Right ventricle myocardium inferior (tissue), 1 donor: ENCODE data around the gene OR7C1. TPM values are rescaled to one million over a fixed set of nuclear protein-coding genes. Genes with fewer than 3 reads are reported as not detected.
"Not testable (repeated sequence)": the region's sequence is repeated elsewhere in the genome, so short reads cannot be mapped to it uniquely, and the experiment has no call there.

ENCODE experiments used
- ATAC-seq: fragments of 200-7000 bp; cut with Tn5 transposase; one replicate; pipeline ENCODE4 v1.9.1; 2020; ENCODE audit warnings: mild to moderate bottlenecking, moderate library complexity
- DNase-seq: peaks from one replicate; pipeline ENCODE4 v3.0.0; 2021; ENCODE audit errors: missing footprints
- intact Hi-C: fragments of 100-400 bp; cut with DNase I; formaldehyde crosslinking; loops from one replicate; pipeline ENCODE4 v1.11.0; 2022
- total RNA-seq: library from RNA; stranded (reverse); fragmentation: NEBNext Ultra II Directional; extraction: Animal tissue kit (Norgen Biotek cat#: 25700); gene quantifications from one replicate; pipeline ENCODE4 v1.2.1, GENCODE V29; 2021
- donor health status: DM: no; HTN: yes; CAD: no; lungs with severe emphysema.

The OR7C1 gene
- total RNA-seq, 1 donor from 2014 or later = not detected

DNA sequence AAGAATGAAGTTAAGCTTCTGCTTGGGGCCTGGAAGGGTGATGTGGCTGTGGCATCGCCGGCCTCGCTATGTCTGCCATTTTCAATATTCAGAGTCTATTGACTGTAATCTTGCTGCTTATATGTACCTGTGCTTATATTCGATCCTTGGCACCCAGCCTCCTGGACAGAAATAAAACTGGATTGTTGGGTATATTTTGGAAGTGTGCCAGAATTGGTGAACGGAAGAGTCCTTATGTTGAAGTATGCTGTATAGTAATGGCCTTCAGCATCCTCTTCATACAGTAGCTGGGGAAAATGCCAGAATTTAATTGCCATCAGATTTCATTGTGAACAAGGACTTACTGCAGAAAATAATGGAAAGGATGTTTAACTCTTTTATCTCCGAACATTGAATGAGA, 42.7 kb downstream of the OR7C1 start:
- ATAC-seq, DNase-seq, intact Hi-C loops: not testable (repeated sequence)

DNA sequence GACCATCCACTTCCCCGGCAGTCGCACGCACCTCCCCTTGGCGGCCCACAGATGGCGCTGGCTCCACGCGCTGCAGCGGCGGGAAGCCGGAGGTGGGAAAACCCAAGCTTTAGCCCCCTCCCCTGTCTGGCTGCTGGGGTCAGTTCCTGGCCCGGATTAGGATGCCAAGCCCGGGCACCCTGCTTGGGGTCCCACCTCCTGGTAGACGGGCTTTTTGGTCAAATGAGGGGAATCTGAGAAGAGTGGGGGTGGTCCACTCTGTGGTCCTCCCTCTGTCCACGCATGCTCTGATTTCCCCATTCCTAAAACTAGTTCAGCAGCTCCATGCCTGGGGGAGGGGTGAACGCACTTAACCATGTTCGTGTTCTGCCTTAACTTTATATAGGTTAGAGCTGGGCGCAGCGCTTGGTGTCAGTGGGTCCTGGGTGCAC, 48.5 kb downstream of the OR7C1 start:
- ATAC-seq = no peak
- intact Hi-C loops = loop anchor here (2.0 kb wide), 1 partner anchor 102 kb away; no protein-coding TSS in a partner anchor
- DNase-seq = peak; percentile 81

DNA sequence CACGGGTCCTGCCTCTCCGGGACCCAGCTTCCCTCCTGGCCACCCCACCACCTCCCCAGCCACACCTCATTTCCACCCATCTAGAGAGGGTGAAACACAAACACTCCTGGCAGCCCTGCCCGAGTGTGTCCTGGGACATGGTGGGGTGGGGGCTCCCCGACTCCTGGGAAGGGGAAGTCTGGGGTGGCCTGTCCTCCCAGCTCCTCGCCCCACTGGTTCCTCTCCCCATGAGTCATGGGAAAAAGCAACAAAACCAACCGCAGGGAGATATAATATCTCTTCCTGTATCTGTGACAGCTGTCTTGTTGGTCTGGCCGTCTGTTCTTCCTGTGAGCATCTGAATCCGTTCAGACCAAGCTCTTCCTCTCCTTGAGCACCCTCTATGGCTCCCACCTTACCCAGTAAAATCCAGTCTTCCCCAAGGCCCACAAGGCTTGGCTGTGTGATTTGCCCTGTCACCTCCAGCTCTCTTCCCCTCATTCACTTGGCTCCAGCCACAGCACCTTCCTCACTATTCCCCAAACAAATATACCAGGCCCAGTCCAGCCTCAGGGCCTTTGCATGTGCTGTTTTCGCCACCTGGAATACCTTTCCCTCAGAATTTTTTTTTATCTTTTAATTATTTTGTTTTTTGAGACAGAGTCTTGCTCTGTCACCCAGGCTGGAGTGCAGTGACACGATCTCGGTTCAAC, 49.7 kb downstream of the OR7C1 start:
- intact Hi-C loops = not testable (repeated sequence)
- ATAC-seq (peak; percentile 72), DNase-seq (peak; percentile 80)

DNA sequence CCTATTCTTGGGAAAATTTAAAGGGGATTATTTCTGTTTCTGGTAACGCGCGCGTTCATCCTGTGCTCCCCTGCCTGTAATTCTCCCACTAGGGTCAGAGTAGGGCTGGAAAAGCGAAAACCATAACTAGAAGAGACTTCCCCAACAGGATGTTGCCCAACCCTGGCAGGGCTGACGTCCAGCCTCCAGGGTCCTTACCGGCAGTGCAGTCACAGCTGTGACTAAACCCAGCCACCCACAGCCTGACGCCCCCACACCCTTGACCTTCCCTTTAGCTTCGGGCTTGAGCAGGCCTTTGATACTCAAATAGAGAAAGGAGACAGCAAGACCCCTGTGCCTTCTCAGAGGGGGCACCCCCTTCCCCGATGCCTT, 50.3 kb downstream of the OR7C1 start:
- intact Hi-C loops = not testable (repeated sequence)
- ATAC-seq (peak; percentile 73), DNase-seq (peak; percentile 85)

DNA sequence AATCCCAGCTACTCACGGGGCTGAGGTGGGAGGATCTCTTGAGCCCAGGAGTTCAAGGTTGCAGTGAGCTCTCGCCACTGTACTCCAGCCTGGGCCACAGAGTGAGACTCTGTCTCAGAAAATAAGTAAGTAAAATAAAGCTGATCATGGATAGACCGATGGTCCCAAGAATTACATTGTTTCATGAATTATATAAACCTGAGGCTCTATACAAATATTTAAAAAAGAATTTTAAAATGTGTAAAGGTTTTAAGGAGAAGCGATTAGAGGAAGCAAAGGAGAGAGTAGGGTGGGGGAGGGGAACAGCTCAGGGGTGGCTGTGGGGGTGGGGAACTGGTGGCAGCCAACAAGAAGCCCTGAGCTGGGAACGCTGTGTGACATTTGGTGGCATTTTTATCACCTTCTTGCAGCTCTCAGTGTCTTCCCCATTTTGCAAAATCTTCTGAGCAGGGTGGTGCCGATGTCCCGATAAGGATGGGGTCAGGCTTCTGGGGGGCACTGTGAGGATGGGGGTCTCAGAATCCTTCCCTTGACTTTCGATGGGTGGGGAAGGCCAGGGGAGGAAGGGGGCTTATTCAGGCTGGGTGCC, 51.5 kb downstream of the OR7C1 start:
- intact Hi-C loops, DNase-seq, ATAC-seq: not testable (repeated sequence)

DNA sequence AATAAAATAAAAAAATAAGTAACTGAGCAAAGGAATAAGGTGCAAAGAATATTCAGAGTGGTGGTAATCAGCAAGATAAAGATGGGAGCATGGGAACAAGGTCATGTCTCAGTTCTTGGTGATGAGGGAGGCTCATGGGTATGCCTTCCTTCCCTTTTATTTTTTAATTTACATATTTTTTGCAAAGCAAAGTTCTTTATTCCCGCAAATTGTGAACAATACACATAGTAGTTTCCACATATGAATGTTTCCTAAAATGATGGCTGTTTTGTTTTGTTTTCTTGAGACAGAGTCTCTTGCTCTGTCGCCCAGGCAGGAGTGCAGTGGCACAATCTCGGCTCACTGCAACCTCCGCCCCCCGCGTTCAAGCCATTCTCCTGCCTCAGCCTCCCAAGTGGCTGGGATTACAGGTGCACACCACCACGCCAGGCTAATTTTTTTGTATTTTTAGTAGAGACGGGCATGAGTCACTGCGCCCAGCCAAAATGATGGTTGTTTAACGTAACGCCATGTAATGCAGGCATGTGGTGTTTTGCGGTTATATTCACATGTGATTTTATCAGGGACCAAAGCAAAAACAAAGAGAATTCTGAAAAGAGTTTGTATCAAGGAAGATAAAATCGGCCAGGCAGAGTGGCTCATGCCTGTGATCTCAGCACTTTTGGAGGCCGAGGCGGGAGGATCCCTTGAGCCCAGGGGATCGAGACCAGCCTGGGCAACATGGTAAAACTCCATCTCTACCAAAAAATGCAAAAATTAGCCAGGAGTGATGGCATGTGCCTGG, 52.2 kb downstream of the OR7C1 start:
- intact Hi-C loops = no loop called here
- no peak for ATAC-seq
- DNase-seq = no peak

DNA sequence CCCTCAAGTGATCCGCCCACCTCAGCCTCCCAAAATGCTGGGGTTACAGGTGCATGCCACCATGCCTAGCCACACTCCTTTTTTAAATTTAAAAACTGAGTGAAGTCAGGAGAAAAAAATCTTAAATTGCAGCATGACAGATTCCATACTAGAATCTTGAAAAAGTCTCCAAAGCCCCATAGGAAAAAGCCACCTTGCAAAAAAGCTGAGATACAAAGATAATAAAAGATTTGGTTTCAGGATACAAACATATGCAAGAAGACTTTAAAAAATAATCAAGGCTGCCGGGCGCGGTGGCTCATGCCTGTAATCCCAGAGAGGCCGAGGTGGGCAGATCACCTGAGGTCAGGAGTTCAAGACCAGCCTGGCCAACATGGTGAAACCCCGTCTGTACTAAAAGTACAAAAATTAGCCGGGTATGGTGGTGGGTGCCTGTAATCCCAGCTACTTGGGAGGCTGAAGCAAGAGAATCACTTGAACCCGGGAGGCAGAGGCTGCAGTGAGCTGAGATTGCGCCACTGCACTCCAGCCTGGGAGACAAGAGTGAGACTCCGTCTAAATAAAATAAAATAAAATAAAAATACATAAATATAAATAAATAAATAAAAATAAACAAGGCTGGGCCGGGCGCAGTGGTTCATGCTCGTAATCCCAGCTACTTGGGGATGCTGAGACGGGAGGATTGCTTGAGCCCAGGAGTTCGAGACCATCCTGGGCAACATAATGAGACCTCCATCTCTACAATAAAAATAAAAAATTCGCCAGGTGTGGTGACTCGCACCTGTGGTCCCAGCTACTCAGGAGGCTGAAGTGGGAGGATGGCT, 53.1 kb downstream of the OR7C1 start:
- ATAC-seq, intact Hi-C loops, DNase-seq: not testable (repeated sequence)

DNA sequence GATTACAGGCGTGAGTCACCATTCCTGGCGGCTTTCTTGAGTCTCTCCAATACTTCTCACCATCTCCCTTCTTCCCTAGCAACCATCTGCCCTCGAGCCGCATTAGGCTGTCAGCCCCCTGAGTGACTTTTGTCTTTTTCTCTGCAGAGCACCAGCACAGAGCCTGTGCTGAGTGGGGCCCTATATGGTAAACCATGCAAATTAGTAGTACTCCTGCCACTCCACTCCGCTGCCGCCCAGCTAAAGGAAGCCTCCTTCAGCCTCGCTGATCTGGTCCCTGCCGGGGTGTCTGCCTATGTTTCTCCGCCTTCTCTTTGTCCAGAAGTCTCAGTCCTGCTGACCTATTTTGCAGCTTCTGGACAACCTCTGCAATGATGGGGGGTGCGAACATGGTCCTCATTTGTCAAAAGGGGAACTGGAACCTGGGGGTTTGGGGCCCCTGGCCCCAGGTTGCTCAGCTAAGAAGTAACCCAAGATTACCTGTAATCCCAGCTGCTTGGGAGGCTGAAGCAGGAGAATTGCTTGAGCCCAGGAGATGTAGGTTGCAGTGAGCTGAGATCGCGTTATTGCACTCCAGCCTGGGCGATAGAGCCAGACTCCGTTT, 54.3 kb downstream of the OR7C1 start:
- intact Hi-C loops, ATAC-seq: not testable (repeated sequence)

DNA sequence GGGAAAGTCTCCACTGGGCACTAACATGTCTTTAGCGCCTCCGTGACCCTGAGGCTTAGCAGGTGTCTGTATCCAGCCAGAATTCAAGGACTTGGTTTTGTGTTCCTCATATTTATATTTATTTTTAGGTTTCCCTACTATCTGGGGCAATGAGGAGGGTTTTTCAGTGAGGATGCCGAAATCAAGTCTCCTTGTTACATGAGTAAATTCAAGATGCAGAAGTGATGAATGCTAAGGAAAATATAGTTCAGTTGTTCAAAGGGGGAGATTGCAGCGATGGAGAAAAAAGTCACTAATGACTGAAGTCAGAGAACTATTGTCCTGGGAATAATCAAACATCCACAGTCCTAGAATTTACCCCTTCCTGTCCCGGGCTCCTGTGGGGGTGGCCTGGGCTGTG, 55.8 kb downstream of the OR7C1 start:
- ATAC-seq = no peak
- intact Hi-C loops = no loop called here
- no peak for DNase-seq

More for the DNA sequence above, 54.3 kb downstream of the OR7C1 start:
- not testable (repeated sequence) for DNase-seq

DNA sequence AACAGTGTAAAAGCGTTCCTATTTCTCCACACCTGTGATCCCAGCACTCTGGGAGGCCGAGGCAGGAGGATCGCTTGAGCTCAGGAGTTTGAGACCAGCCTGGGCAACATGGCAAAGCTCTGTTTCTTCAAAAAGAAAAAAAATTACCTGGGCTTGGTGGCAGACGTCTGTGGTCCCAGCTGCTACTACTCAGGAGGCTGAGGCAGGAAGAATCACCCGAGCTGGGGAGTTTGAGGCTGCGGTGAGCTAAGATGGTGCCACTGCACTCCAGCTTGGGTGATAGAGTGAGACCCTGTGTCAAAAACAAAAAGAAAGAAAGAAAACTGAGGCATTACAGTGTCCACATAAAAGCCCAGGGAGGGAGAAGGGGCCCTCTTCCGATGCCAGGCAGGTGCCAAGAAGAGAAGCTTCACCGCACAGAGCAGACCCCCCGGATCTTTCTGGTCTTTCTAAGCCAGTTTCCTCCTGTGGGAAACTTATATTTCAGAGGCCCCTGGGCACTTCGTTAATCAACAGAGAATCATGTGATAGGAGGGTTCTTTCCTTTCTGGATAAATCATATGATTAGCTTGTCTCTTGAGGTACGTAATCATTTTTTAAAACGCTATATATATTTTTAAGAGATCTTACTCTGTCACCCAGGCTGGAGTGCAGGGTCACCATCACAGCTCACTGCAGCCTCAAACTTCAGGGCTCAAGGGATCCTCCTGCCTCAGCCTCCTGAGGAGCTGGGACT, 56.7 kb downstream of the OR7C1 start, which contains the start of gene ADGRE2:
Gene ADGRE2 (minus strand): TSS at position 451 of the 736 bp plus-strand sequence. CDS start 1,804 bp downstream, outside the sequence.
- ATAC-seq, DNase-seq, intact Hi-C loops: not testable (repeated sequence)

DNA sequence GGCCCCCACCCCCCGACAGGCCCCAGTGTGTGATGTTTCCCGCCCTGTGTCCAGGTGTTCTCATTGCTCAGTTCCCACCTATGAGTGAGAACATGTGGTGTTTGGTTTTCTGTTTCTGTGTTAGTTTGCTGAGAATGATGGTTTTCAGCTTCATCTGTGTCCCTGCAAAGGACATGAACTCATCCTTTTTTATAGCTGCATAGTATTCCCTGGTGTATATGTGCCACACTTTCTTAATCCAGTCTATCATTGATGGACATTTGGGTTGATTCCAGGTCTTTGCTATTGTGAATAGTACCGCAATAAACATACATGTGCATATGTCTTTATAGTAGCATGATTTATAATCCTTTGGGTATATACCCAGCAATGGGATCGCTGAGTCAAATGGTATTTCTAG, 57.3 kb downstream of the OR7C1 start:
- DNase-seq, intact Hi-C loops, ATAC-seq: not testable (repeated sequence)

DNA sequence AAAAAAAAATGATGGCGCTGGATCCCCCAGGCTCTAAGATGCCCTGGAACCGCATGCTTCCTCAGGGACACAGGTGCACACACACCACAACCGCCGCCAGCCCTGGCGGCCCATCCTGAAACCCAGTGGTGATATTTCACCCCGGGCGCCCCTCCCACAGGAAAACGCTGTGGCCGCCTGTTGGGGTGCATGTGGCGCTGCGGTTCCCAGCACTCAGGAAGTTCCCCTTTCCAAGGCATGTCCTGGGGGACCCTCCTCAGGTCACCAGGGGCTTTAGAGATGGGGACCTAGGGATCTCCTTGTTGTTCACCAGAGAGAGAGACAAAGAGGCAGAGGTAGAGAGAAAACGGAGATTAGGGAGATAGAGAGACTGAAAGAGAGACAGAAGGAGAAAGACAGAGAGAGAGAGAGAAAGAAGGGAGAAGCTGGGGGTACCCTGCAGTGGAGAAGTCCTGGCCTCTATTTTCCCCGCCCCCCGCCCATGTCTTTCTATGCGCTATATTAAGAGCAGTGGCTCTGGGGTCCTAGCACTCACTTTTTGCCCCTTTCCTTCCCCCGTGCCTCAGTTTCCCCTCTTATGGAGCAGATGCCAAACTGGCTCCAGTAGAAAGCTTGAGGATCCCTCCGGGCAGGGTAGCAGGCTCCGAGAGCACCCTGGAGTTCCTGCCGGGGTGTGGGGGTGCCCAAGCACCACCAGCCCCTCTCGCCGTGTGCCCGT, 59.0 kb downstream of the OR7C1 start:
- peak; percentile 82 for DNase-seq
- no peak for ATAC-seq
- intact Hi-C loops = no loop called here

DNA sequence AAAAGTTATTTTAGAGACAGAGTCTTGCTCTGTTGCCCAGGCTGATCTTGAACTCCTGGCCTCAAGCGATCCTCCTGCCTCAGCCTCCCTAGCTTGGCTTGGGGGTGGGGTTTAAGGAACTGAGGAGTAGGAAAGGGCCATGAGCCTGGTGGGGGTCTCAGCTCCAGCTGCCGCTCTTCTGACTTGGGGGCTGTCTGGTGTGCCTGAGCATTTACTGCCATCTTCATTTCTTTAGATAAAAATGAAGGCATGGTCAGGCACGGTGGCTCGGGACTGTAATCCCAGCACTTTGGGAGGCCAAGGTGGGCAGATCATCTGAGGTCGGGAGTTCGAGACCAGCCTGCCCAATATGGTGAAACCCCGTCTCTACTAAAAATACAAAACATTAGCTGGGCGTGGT, 59.7 kb downstream of the OR7C1 start:
- intact Hi-C loops, DNase-seq, ATAC-seq: not testable (repeated sequence)

DNA sequence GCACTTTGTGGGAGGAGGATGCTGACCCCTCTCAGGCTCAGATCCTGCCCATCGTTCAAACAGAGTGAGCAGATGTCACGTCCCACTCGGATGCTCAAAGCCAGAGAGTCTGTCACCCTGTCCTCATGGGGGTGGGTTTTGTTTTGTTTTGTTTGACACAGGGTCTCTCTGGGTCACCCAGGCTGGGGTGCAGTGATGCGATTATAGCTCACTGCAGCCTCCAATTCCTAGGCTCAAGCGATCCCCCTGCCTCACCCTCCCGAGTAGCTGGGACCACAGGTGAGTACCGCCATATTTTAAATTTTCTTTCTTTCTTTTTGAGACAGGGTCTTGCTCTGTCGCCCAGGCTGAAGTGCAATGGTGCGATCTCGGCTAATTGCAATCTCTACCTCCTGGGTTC, 60.6 kb downstream of the OR7C1 start:
- no peak for DNase-seq
- intact Hi-C loops = no loop called here
- no peak for ATAC-seq

DNA sequence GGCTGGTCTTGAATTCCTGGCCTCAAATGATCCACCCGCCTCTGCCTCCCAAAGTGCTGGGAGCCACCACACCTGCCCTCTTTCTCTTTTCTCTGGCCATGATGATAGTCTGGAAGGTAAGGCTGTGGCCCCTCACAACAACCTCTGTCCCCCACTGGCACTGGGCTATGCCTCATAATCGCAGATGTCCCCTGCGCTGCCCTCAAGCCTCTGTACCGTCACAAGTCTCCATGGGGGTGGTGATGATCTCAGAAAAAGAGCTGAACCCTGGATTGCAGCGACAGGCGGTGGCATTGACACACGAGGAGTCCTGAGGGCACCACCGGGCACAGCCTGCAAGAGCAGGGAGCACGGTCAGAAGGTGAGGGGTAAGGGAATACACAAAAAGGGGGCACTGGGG, 61.3 kb downstream of the OR7C1 start:
- ATAC-seq, intact Hi-C loops: not testable (repeated sequence)

DNA sequence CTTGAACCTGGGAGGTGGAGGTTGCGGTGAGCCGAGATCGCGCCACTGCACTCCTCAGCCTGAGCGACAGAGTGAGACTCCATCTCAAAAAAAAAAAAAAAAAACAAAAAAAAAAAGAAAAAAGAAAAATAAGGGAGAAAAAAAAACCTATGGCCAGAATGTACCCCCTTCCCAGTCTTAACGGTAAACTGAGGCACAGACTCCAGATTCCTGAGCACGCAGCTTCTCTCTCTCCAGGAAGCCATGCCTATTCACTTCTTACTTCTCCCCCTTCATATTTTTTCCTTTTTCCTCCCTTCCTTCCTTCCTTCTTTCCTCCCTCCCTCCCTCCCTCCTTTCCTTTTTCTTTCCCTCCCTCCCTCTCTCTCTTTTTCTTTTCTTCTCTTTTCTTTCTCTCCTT, 62.0 kb downstream of the OR7C1 start:
- ATAC-seq (no peak), DNase-seq (no peak)
- intact Hi-C loops = no loop called here

More for the DNA sequence above, 61.3 kb downstream of the OR7C1 start:
- DNase-seq = not testable (repeated sequence)

DNA sequence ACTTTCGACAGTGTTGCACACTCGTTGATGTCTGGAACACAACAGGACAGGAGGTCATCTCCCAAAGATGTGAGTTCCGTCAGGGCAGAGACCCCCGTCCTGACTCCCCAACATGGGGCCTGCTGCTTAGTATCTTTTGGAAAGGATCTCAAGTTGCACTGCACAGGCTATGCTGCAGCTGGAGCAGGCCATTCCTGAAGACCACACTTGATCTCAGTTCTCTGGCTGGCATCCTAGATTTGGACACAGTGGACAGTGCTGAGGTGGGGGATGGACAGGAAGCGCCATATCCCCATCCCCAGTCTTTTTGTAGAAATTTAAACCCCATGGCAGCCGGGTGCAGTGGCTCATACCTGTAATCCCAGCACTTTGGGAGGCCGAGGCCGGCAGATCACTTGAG, 62.5 kb downstream of the OR7C1 start:
- intact Hi-C loops = no loop called here
- ATAC-seq (no peak), DNase-seq (no peak)
